Vagina (tissue), 2 donors: Measurements from ENCODE around the gene SART3. TPM values are rescaled to one million over a fixed set of nuclear protein-coding genes. Genes with fewer than 3 reads are reported as not detected.
A peak's percentile ranks its signal among the peaks of the same experiment; 100 is the strongest.

ENCODE experiments used
- DNase-seq, 2 donors: peaks; one replicate each; pipeline ENCODE4 v3.0.0-alpha.2; 2017; ENCODE audit errors: extremely low spot score in 2 of 2
- H3K27ac ChIP-seq: fragments of 200-600 bp; sonication (generic); one replicate; pipeline ENCODE4 v1.5.1; 2019
- H3K27me3 ChIP-seq: fragments of 200-600 bp; sonication (generic); one replicate; pipeline ENCODE4 v1.5.1; 2019
- H3K36me3 ChIP-seq, 2 donors: fragments of 200-600 bp; sonication (generic); one replicate each; pipeline ENCODE4 v1.5.1; 2017 to 2019
- H3K4me1 ChIP-seq: fragments of 200-600 bp; sonication (generic); one replicate; pipeline ENCODE4 v1.5.1; 2019
- H3K4me3 ChIP-seq, 2 donors: fragments of 200-600 bp; sonication (generic); 1 replicate in 1 of 2; 2 replicates in 1 of 2; pipeline ENCODE4 v1.5.1; 2016 to 2019
- H3K9me3 ChIP-seq: fragments of 200-600 bp; sonication (generic); one replicate; pipeline ENCODE4 v1.5.1; 2019
- CTCF ChIP-seq, 3 experiments: fragments of 450-650 bp in 2 of 3; fragments of 200-600 bp in 1 of 3; sonication (generic) in 1 of 3; IDR thresholded peaks; one replicate each; pipeline ENCODE4 v1.5.1; 2017 to 2019; ENCODE audit warnings: antibody characterized with exemption in 3 of 3, mild to moderate bottlenecking in 2 of 3, moderate library complexity in 2 of 3
- POLR2A ChIP-seq, 2 donors: fragments of 450-650 bp; IDR thresholded peaks; one replicate each; pipeline ENCODE4 v1.6.1; 2017; ENCODE audit warnings: antibody characterized with exemption in 2 of 2, mild to moderate bottlenecking in 2 of 2, moderate library complexity in 2 of 2
- POLR2AphosphoS5 ChIP-seq, 2 donors: sonication (generic); formaldehyde crosslinking; IDR thresholded peaks; one replicate each; pipeline ENCODE4 v1.9.0; 2017; ENCODE audit warnings: antibody characterized with exemption in 2 of 2, mild to moderate bottlenecking in 2 of 2, low read depth in 1 of 2; ENCODE audit not compliant: insufficient read depth in 1 of 2
- intact Hi-C: fragments of 100-400 bp; cut with DNase I; formaldehyde crosslinking; loops from one replicate; pipeline ENCODE4 v1.15.1; 2023
- total RNA-seq: library from RNA; depleted of rRNA; stranded (reverse); fragments of >200 nt; gene quantifications from one replicate; pipeline ENCODE4 v1.2.3, GENCODE V29; 2016

SART3 gene
- total RNA-seq, 1 donor from 2014 or later = 44.2 TPM

- intact Hi-C loops = loop anchor here (10.0 kb wide), 1 partner anchor 287 kb away; the partner anchor contains the start of gene SSH1
- H3K9me3 ChIP-seq = no peaks in the 10 kb centered on the region
- H3K4me3 ChIP-seq = no peak overlapping the region
- H3K27ac ChIP-seq = no peak overlapping the region
- H3K36me3 ChIP-seq = peaks cover 0 to 57% of the 10 kb centered on the region in 2 donors
- DNase-seq = no peak
- TF ChIP-seq CTCF (IDR thresholded peaks at IDR 0.05) = no peak
- no peak for TF ChIP-seq POLR2A (IDR thresholded peaks at IDR 0.05)
- no peak for TF ChIP-seq POLR2AphosphoS5 (IDR thresholded peaks at IDR 0.05; ENCODE audit: insufficient read depth in 1 of 2, low read depth in 1 of 2)
- no peaks in the 10 kb centered on the region for H3K27me3 ChIP-seq
- peaks cover 45% of the 10 kb centered on the region for H3K4me1 ChIP-seq
Observed at GRCh38 chr12:108567406-108568337, 6.7 kb upstream of the SART3 start.

GRCh38 chr12:108566452-108566851 lies 5.5 kb upstream of the SART3 start:
- H3K27ac ChIP-seq = no peak overlapping the region
- H3K9me3 ChIP-seq = no peaks in the 10 kb centered on the region
- peaks cover 0 to 57% of the 10 kb centered on the region in 2 donors for H3K36me3 ChIP-seq
- peaks cover 47% of the 10 kb centered on the region for H3K4me1 ChIP-seq
- DNase-seq = no peak
- H3K4me3 ChIP-seq = no peak overlapping the region
- no peak for TF ChIP-seq POLR2A (IDR thresholded peaks at IDR 0.05)
- no peak for TF ChIP-seq CTCF (IDR thresholded peaks at IDR 0.05)
- no peak for TF ChIP-seq POLR2AphosphoS5 (IDR thresholded peaks at IDR 0.05; ENCODE audit: insufficient read depth in 1 of 2, low read depth in 1 of 2)
- H3K27me3 ChIP-seq = no peaks in the 10 kb centered on the region
- intact Hi-C loops = loop anchor here (10.0 kb wide), 1 partner anchor 288 kb away; the partner anchor contains the start of gene SSH1

GRCh38 chr12:108565976-108566375 lies 5.0 kb upstream of the SART3 start:
- TF ChIP-seq POLR2A (IDR thresholded peaks at IDR 0.05) (no peak), POLR2AphosphoS5 (IDR thresholded peaks at IDR 0.05; ENCODE audit: insufficient read depth in 1 of 2, low read depth in 1 of 2) (peak in 1 of 2 donors; percentile 36), CTCF (IDR thresholded peaks at IDR 0.05) (no peak)
- Histone ChIP-seq H3K36me3 (peaks cover 0 to 57% of the 10 kb centered on the region in 2 donors), H3K4me1 (peaks cover 43% of the 10 kb centered on the region), H3K4me3 (no peak overlapping the region), H3K9me3 (no peaks in the 10 kb centered on the region), H3K27me3 (no peaks in the 10 kb centered on the region), H3K27ac (peak overlapping the region; percentile 26)
- intact Hi-C loops = loop anchor here (10.0 kb wide), 1 partner anchor 289 kb away; the partner anchor contains the start of gene SSH1
- DNase-seq = no peak

- peak overlapping the region; percentile 21 for H3K27ac ChIP-seq
Observed at GRCh38 chr12:108565146-108565545, 4.2 kb upstream of the SART3 start.

More at GRCh38 chr12:108565146-108565545, 4.2 kb upstream of the SART3 start:
- intact Hi-C loops = loop anchor here (10.0 kb wide), 1 partner anchor 290 kb away; the partner anchor contains the start of gene SSH1
- peaks cover 43% of the 10 kb centered on the region for H3K4me1 ChIP-seq
- H3K27me3 ChIP-seq = no peaks in the 10 kb centered on the region
- H3K9me3 ChIP-seq = no peaks in the 10 kb centered on the region
- DNase-seq = no peak
- TF ChIP-seq CTCF (IDR thresholded peaks at IDR 0.05) (no peak), POLR2A (IDR thresholded peaks at IDR 0.05) (no peak), POLR2AphosphoS5 (IDR thresholded peaks at IDR 0.05; ENCODE audit: insufficient read depth in 1 of 2, low read depth in 1 of 2) (no peak)
- no peak overlapping the region for H3K4me3 ChIP-seq
- H3K36me3 ChIP-seq = peaks cover 0 to 57% of the 10 kb centered on the region in 2 donors
